Tongue (tissue), 2 donors: ENCODE data around the gene P2RX2. TPM values are rescaled to one million over a fixed set of nuclear protein-coding genes. Genes with fewer than 3 reads are reported as not detected.

Experiments used
- DNase-seq: peaks from one replicate; pipeline ENCODE4 v3.0.0-alpha.2; 2015
- total RNA-seq: library from RNA; depleted of rRNA; stranded (reverse); fragments of >200 nt; gene quantifications from one replicate; pipeline ENCODE4 v1.2.3, GENCODE V29; 2014

Gene P2RX2
- total RNA-seq, 1 donor from 2014 or later = not detected

- no peak for DNase-seq
Observed at GRCh38 chr12:132603240-132604150, 15.1 kb upstream of the P2RX2 start.

- DNase-seq = no peak
Observed at GRCh38 chr12:132604151-132604618, 14.4 kb upstream of the P2RX2 start.

DNA sequence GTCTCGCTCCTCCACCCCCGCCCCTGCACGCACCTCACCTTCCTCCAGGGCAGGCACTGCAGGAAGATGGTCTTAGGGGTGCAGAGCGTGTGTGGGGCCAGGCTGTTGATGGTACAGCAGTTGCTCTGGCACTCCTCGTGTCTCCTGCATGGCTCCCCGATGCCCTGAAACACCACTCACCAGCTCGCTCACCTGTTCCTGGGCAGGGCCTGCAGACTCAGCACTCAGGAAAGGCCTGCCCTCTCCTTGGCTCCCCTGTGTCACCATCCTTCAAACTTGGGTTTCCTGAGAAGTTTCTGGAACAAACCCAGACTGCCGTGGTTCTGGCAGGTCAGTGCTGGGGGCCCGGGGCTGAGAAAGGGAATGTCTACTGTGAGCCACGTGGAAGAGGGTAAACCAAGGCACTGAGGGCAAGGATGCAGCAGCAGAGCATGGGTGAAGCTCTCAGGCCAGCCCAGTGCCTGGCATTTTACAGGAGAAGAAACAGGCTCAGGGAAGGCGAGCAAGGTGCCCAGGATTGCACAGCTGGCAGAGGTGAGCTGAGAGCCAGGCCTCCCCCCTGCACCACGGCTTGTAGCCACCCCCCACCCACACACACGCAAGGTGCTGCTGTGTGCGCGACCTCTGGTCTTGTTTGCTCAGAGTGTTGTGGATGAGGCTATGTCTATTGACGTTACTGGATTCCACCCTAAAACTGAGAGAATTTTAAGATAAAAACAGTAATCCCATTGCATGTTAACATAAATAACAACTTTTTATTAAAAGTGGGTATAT is 13.7 kb upstream of the P2RX2 start:
- no peak for DNase-seq

- no peak for DNase-seq
Observed at GRCh38 chr12:132605892-132606291, 12.7 kb upstream of the P2RX2 start.

DNA sequence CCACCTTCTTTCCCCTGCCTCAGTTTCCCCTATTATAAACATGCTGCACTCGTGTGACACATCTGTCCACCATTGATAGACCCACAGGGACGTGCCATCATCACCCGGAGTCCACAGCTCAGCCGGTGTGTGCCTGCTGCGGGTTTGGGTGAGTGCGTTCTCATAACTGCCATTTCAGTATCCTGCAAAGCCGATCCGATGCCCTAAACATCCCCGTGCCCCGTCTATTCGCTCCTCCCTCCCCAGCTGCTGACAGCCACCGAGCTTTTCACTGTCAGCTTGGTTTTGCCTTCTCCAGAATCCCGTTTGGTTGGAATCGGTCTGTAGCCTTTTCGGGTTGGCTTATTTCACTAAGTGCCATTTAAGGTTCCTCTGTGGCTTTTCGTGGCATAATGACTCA is 12.1 kb upstream of the P2RX2 start:
- no peak for DNase-seq

GRCh38 chr12:132606927-132607326 is 11.6 kb upstream of the P2RX2 start:
- no peak for DNase-seq

DNA sequence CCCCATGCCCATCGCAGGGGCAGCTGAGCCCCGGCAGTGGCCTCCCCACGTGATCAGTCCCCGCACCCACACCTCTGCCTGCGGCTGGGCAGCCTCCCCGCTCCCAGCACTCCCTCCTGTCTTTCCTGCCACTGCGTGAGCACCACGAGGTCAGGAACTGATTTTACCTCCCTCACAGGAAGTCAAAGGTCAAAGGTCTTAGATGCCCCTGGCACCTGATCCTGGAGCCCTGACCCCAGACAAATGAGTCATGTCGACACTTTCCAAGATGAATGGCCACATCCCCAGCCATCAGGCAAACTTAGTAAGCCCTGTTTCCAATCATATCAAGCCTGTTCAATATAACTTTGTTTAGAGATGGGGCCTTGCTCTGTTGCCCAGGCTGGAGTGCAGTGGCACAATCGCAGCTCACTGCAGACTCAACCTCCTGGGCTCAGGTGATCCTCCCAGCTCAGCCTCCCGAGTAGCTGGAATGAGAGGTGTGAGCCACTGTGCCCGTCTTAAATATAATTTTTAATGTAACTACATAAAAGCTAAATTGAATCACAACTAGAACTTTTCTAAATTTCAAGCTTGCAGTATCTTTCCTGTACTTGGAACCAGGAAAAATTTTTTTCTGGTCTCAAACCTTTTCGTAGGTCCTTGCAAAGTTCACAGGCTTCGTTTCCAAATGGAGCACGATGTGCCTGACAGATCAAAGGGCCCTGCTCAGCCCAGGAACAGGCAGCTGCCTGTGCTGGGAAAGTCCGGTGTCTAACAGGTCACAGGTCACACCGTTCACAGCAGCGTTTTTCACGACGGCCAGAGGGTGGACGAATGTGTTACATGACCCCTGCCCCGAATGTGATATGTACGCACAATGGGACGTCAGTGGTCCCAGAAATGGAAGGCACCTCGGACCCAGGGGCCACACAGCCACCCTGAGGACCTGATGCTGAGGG is 10.1 kb upstream of the P2RX2 start:
- DNase-seq = no peak

DNA sequence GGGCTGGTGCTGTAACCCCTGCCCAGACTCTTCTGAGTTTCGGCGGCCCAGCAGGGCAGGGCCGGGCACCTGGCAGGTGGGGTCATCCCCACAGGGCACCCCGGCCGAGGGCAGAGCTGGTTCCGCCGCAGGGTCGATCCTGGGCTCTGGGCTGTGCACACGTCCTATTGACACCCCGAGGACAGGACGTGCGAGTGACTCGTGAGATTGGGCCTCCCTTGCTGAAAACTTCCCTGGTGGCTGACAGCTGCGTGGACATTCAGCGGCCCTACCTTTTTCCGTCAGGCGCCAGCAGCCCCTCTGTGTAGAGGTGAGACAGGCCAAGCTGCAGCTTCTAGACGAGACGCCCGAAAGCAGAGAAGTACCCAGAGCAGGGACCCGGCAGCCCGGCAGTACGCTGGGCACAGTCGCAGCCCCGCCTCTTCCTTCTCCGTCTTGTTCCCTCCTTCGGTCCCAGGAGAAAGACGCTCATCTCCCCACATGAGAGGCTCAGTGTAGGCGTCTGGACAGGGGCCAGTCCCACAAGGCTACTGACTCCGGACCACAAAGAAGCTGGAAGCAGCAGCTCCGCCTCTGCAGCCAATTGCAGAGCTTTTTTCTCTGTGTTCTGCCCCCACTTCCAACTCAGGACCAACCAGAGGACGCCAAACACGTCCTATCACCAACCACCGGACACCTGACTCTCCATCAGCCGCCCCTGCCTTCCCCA is 8.4 kb upstream of the P2RX2 start, which contains the start of gene LRCOL1:
LRCOL1 (minus strand) TSS at position 532 of the 709 bp plus-strand sequence. CDS start 4,331 bp downstream, outside the sequence.
- no peak for DNase-seq

DNA sequence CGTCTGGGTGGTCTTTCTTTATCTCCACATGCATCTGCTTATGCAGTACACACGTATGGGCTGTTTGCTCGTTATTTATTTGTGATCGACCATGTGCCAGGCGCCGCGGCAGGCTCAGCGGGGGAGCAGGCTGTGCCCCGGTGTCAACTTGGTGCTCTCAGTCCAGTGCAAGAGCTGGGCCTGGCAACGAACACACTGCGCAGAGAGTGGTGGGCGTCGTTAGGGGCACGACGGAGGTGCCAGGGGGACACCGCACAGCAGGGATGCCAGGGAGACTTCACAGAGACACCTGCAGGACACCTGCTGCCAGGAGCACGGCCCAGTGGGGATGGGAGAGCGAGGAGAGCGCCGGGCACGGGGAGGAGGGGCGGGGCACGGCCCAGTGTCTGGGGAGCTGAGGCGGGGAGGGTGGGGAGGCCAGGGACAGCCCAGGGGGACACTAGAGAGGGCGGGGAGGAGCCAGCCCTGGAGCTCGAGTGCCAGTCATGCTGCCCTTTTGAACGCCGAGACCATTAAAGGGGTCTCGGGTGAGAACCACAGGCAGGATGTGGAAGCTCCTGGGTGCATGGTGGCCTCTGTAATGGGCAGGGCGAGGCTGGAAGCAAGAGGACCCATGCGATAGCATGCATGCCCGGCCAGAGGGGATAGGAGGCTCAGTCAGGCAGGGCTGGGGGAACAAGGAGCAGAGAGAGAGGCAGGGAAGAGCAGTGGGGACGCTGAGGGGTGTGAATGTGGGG is 7.5 kb upstream of the P2RX2 start:
- DNase-seq = no peak

GRCh38 chr12:132611620-132612019 is 7.0 kb upstream of the P2RX2 start:
- no peak for DNase-seq

- DNase-seq = no peak
Observed at GRCh38 chr12:132614029-132614428, 4.5 kb upstream of the P2RX2 start.

DNA sequence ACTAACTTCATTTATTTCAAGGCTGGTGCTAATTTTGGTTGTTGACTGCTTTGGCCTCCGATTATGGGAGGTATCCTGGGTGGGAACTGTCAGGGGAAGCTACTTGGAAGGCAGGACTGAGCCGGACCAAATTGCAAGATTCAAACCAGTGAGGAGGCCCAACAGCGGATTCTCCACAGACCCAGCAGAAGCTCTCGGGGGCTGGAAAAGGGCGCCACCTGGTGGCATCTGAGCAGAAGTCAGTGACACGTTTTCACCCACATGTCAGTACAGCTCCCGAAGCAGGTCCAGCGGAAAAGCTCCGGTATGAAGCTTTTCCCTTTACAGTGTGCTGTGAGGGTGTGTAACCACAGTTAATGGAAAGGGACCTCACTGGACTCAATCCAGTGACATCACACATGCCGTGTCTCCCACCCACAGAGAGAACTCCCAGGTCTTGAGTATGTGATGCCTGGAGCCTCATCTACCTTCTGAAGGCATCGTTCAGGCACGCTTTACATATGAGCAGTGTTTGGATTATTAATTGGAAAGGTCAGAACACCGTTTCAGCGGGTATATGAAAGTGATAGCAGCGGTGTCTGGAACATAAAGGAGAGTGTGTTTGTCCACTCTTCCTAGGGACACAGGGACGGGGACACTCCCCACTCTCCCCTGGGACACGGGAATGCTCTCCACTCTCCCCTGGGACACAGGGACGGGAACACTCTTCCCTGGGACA is 3.6 kb upstream of the P2RX2 start:
- peak; percentile 93 for DNase-seq

GRCh38 chr12:132615579-132616038 is 3.0 kb upstream of the P2RX2 start:
- DNase-seq = no peak

- no peak for DNase-seq
Observed at GRCh38 chr12:132617135-132617701, 1.4 kb upstream of the P2RX2 start.

GRCh38 chr12:132617822-132618682 is 524 bp upstream of the P2RX2 start:
- no peak for DNase-seq

GRCh38 chr12:132619071-132619385 is 452 bp downstream of the P2RX2 start:
- DNase-seq = no peak

DNA sequence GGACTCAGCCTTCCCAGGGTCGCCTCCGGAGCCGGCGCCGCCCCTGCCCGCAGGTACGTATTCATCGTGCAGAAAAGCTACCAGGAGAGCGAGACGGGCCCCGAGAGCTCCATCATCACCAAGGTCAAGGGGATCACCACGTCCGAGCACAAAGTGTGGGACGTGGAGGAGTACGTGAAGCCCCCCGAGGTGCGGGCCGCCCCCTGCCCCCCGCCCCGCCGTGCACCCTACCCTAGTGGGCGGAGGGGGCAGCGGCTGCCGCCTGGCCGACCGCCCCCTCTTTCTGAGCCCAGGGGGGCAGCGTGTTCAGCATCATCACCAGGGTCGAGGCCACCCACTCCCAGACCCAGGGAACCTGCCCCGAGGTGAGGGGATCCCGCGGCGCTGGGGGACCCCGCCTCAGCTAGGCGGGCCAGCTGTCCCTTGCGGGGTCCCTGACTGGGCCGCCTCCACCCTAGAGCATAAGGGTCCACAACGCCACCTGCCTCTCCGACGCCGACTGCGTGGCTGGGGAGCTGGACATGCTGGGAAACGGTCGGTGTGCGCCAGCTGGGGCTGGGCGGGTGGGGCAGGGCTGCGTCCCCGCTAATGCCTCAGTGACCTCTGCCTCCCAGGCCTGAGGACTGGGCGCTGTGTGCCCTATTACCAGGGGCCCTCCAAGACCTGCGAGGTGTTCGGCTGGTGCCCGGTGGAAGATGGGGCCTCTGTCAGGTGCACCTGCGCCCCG is 973 bp downstream of the P2RX2 start:
- DNase-seq = no peak
